Neural cell (in vitro differentiated cells): Measurements from ENCODE around the gene GNA15.

Experiments
- CTCF ChIP-seq: fragments of 450-650 bp; IDR thresholded peaks from 2 replicates; pipeline ENCODE4 v1.5.1; 2014; ENCODE audit warnings: antibody characterized with exemption, mild to moderate bottlenecking, moderate library complexity; ENCODE audit not compliant: poor library complexity, severe bottlenecking
- EZH2 ChIP-seq: fragments of 200-600, 300-800 bp; shearing (Covaris generic), sonication (generic); IDR thresholded peaks from 2 replicates; pipeline ENCODE4 v1.6.1; 2014; ENCODE audit warnings: antibody characterized with exemption, low read length, borderline replicate concordance, mild to moderate bottlenecking; ENCODE audit not compliant: insufficient read depth, poor library complexity, severe bottlenecking
- MXI1 ChIP-seq: fragments of 450-650 bp; conservative IDR thresholded peaks from 2 replicates; pipeline ENCODE4 v1.6.1; 2014; ENCODE audit warnings: antibody characterized with exemption, mild to moderate bottlenecking; ENCODE audit not compliant: poor library complexity, severe bottlenecking

GRCh38 chr19:3203805-3204645 is 68.2 kb downstream of the GNA15 start:
- TF ChIP-seq CTCF (no peak), MXI1 (no peak), EZH2 (no peak)
